Aorta (tissue), 5 donors: ENCODE results near the gene EXOC3L4. TPM values are rescaled to one million over a fixed set of nuclear protein-coding genes. Genes with fewer than 3 reads are reported as not detected.
"Not testable (repeated sequence)": the region's sequence is repeated elsewhere in the genome, so short reads cannot be mapped to it uniquely, and the experiment has no call there.

Experiments used
- ATAC-seq: fragments of 200-7000 bp; cut with Tn5 transposase; one replicate; pipeline ENCODE4 v1.9.1; 2022; ENCODE audit warnings: moderate library complexity; ENCODE audit not compliant: low FRiP score
- DNase-seq, 2 donors: peaks; one replicate each; pipeline ENCODE4 v3.0.0-alpha.2; 2020
- H3K27ac ChIP-seq, 2 donors: one replicate each; pipeline ENCODE4 v1.5.1; 2013; ENCODE audit warnings: low read length in 2 of 2, mild to moderate bottlenecking in 2 of 2, moderate library complexity in 2 of 2, control low read depth in 1 of 2, inconsistent platforms in 1 of 2, low read depth in 1 of 2
- H3K27me3 ChIP-seq, 2 donors: one replicate each; pipeline ENCODE4 v1.6.1; 2013; ENCODE audit warnings: control low read depth in 1 of 2, low read length in 1 of 2, mild to moderate bottlenecking in 1 of 2, moderate library complexity in 1 of 2; ENCODE audit not compliant: insufficient read depth in 2 of 2, control insufficient read depth in 1 of 2
- H3K36me3 ChIP-seq, 2 donors: one replicate each; pipeline ENCODE4 v1.6.1; 2013; ENCODE audit warnings: control low read depth in 1 of 2, low read length in 1 of 2, mild to moderate bottlenecking in 1 of 2; ENCODE audit not compliant: insufficient read depth in 2 of 2, control insufficient read depth in 1 of 2
- H3K4me1 ChIP-seq, 2 donors: one replicate each; pipeline ENCODE4 v1.6.1; 2013; ENCODE audit warnings: low read length in 2 of 2, control low read depth in 1 of 2, mild to moderate bottlenecking in 1 of 2, moderate library complexity in 1 of 2; ENCODE audit not compliant: insufficient read depth in 2 of 2, control insufficient read depth in 1 of 2
- H3K4me3 ChIP-seq, 2 donors: one replicate each; pipeline ENCODE4 v1.5.1; 2013; ENCODE audit warnings: low read length in 2 of 2, control low read depth in 1 of 2, mild to moderate bottlenecking in 1 of 2
- H3K9me3 ChIP-seq: one replicate; pipeline ENCODE4 v1.6.1; 2013; ENCODE audit warnings: mild to moderate bottlenecking, low read length; ENCODE audit not compliant: control insufficient read depth
- WGBS, 2 donors: extraction: QIAGEN DNeasy Blood & Tissue Kit; methylation state at CpG; one replicate each; pipeline ENCODE4 v1.1.7; 2013; 5-methylcytosine and 5-hydroxymethylcytosine counted together
- intact Hi-C, 2 donors: fragments of 100-400 bp; cut with DNase I; formaldehyde crosslinking; loops; one replicate each; pipeline versions ENCODE4 v1.14.2 to v1.15.0; 2022
- polyA plus RNA-seq, 2 donors: library from polyadenylated mRNA; stranded (reverse); fragments of 200-250 nt; gene quantifications; one replicate each; pipeline ENCODE4 v1.2.3, GENCODE V29; 2013
- total RNA-seq, 2 donors: library from RNA; stranded (reverse); fragmentation: NEBNext Ultra II Directional; extraction: Animal tissue kit (Norgen Biotek cat#: 25700); gene quantifications; one replicate each; pipeline ENCODE4 v1.2.1, GENCODE V29; 2021
- donor health status: healthy with polysubstance abuse.
- donor health status: Bipolar disorder and iron deficiency.
- donor health status: DM: no; HTN: no; CAD: no.
- donor health status: DM: no; HTN: no; CAD: no.
- donor health status: DM: yes; HTN: yes; CAD: no.

The EXOC3L4 gene
- total and polyA plus RNA-seq, 4 donors, result 0.68 to 7.4 (median 4.8) TPM; not detected in 1

DNA sequence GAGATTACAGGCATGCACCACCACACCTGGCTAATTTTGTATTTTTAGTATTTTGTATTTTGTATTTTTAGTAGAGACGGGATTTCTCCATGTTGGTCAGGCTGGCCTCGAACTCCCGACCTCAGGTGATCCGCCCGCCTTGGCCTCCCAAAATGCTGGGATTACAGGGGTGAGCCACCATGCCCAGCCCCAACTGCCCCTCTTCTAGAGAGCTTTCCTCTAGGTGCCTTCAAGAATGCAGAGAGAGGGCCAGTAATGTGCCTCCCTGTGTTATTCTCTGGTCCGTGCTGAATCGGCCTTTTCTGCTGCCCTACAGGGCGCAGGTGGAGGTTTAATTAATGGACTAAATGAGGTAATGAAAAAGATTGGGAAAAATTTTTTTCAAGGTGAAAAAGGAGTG is 25.0 kb downstream of the EXOC3L4 start:
- intact Hi-C loops, DNase-seq, H3K9me3 ChIP-seq, H3K36me3 ChIP-seq, H3K27ac ChIP-seq, H3K4me1 ChIP-seq, ATAC-seq, H3K27me3 ChIP-seq, H3K4me3 ChIP-seq: not testable (repeated sequence)
- 93 to 96% methylated on average over 8 of the region's 8 CpGs for WGBS, 2 donors

DNA sequence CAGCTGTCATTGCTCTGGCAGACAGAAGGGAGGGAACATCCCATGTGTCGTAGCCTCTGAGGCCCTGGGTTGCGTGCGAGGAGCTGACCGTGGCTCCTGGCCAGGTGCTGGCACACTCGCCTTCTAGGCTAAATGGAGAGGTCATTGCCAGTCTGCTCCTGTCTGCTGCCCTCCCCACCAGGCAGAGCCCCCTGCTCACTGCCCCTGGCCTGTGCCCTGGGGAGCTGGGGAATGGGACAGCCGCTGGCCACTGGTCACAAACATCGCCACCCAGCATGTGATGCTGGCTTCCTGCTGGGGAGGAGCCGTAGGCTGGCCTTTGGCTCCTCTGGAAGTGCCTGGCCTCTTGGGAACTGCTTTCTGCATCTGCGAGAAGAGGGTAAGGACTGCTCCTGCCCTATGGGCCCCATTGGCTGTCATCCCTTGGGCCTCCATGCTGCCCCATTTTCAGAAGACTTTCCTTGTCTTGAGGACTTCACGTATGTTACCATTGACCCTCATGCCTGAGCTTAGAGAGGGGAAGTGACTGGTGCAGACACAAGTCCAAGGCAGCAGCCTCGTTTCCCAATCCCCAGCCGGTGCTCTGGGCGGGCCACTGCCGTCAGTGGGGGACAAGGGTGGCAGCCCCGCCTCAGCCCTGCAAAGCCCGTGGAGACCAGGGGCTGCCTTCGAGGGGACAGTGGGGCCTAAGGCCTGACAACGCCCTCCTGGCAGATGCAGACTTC is 26.8 kb downstream of the EXOC3L4 start:
- no peak overlapping the region for H3K4me3 ChIP-seq
- H3K36me3 ChIP-seq, result no peaks in the 10 kb centered on the region
- no peaks in the 10 kb centered on the region for H3K9me3 ChIP-seq
- ATAC-seq (peak; percentile 33), DNase-seq (peak in 1 of 2 donors; percentile 83)
- H3K27me3 ChIP-seq, result no peaks in the 10 kb centered on the region
- no peak overlapping the region for H3K27ac ChIP-seq
- intact Hi-C loops, result no loop called here
- no peaks in the 10 kb centered on the region for H3K4me1 ChIP-seq
- WGBS, 2 donors, result 69 to 72% methylated on average over 18 of the region's 18 CpGs

DNA sequence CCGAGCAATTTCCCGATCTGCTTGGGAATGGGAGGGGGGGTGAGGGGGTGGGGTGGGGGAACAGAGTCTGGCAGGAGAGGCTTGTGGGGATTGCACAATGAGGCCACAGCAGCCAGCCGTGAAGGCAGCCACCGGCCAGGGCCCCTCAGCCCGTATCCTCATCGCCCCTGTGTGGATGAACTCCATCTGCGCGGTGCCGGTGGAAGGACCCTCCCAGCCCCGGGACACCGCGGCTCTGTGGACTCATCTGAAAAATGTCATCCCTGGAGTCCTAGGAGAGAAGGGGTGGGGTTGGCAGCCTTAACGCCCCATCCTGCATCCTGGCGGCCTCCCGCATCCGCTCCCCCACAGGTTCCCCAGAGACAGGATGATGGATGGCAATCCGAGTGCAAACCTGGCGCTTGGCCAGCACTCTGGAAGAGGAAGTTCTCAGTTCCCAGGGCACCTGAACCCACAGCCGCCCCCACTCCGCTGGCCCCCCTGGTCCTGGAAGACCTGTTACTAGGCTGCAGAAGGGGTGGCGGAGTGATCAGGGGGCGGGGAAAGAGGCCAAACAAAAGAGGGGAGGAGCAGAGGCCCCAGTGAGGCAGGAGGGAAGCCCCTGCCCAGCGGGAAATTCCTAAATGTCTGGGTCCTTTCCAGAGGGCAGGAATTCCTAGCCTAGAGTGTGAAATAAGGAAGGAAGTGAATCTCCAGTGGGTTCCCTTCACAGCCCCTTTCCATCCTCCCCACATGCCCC is 27.5 kb downstream of the EXOC3L4 start:
- no peaks in the 10 kb centered on the region for H3K9me3 ChIP-seq
- 11 to 12% methylated on average over 22 to 23 of the region's 23 CpGs for WGBS, 2 donors
- H3K4me3 ChIP-seq, result no peak overlapping the region
- H3K4me1 ChIP-seq, result no peaks in the 10 kb centered on the region
- DNase-seq (peak; percentile 90 to 93), ATAC-seq (peak; percentile 63)
- no peak overlapping the region for H3K27ac ChIP-seq
- intact Hi-C loops, result no loop called here
- no peaks in the 10 kb centered on the region for H3K27me3 ChIP-seq
- no peaks in the 10 kb centered on the region for H3K36me3 ChIP-seq

DNA sequence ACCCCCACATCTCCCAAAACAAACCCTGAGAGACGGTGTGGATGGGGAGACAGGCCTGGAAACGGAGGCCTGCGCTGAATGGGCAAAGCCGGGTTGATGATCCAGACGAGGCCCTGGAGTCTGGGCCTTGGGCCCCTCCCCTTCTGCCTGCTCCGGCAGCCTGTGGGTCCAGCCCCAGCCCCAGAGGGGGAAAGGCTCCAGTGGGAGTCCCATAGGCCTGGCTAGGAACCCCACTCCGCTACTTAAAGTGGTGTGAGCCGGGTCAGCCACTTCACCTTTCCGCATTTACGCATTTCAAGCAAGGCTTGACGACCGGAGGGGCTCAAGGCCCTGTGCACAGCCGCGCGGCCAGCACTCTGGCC is 28.0 kb downstream of the EXOC3L4 start:
- no peaks in the 10 kb centered on the region for H3K4me1 ChIP-seq
- no peaks in the 10 kb centered on the region for H3K9me3 ChIP-seq
- no peak overlapping the region for H3K27ac ChIP-seq
- ATAC-seq, result peak; percentile 5
- H3K4me3 ChIP-seq, result no peak overlapping the region
- 50 to 55% methylated on average over 15 of the region's 15 CpGs for WGBS, 2 donors
- H3K36me3 ChIP-seq, result no peaks in the 10 kb centered on the region
- intact Hi-C loops, result no loop called here
- no peaks in the 10 kb centered on the region for H3K27me3 ChIP-seq
- no peak for DNase-seq

DNA sequence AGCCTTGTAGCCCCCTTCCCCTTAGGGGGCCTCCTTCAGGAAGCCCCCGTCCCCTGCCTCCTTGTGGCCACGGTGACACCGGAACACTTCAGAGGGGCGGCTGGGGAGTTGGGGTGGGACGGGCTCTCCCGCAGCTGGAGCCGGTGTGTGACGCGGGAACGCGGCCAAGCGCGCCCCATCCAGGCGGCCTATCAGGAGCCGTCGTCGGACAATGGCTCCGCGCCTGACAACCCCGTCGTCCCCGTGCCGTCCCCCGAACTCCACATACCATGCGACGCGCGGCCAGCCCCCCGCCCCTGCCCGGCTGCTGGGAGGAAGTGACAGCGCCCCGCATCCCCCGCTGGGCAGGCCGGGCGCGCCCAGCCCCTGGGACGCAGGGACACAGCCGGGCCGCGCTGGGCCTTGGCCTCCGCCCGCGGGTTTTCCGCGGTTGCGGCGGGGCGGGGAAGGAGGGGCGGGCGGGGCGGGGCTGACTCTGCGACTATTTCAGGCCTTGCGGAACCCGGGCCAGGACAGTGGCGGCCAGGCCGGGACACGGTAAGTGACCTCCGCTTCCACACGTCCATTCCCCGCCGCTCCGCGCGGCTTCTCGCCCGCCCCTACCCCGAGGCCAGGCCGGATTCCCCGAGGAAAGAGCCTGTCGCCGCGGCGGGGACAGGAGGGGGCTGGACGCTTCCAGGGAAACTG is 28.6 kb downstream of the EXOC3L4 start, which contains the start of gene TNFAIP2:
TSS of gene TNFAIP2 (plus strand) at position 515 of the 687 bp plus-strand sequence. CDS start 2,997 bp downstream, outside the sequence.
- intact Hi-C loops, result no loop called here
- no peak within 1 kb of the TSS for H3K27ac ChIP-seq
- no peaks in the 10 kb centered on the region for H3K36me3 ChIP-seq
- no peaks in the 10 kb centered on the region for H3K27me3 ChIP-seq
- ATAC-seq, result peak; percentile 58
- peak; percentile 82 to 91 for DNase-seq
- H3K4me3 ChIP-seq, result peak within 1 kb of the TSS; percentile 28
- no peaks in the 10 kb centered on the region for H3K4me1 ChIP-seq
- 3 to 4% methylated on average over 49 to 74 of the region's 74 CpGs for WGBS, 2 donors
- no peaks in the 10 kb centered on the region for H3K9me3 ChIP-seq

DNA sequence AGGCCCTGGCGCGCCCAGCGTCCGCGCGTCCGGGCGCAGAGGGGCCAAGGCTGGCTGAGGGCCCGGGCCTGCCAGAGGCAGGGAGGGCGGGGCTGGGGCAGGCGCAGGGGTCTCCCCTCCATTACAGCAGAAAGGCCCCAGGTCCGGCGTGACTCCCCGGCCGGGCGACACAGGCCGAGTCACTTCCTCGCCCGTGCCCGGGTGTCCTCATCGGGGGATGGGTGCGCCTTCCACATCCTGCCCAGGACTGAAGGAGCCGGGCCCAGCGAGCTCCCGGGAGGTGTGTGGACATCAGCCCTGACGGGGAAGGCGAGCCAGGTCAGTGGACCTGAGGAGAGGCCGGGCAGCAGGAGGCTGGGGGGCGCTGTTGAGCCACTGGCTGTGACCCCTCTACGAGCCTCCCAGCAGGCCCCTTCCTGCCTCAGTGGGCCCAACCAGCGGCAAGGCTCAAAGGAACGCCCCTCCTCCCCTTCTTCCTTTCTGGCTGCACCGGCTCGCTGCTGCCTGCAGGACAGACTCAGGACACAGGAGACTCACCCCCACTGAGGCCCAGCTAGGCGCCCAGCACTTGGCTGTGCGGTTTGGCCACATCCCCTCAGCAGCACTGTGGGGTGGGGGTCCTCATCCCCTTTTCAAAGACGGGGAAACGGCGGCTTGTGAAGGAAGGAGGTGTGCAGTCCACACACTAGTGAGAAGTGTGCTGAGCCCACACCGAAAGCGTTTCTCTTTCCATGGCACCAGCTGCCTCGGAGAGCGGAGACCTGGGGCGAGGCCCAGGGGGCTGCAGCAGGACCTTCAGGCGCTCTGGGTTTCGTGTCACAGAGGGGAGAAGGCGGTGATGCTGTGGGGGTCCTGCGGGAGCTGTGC is 29.3 kb downstream of the EXOC3L4 start:
- no peaks in the 10 kb centered on the region for H3K4me1 ChIP-seq

DNA sequence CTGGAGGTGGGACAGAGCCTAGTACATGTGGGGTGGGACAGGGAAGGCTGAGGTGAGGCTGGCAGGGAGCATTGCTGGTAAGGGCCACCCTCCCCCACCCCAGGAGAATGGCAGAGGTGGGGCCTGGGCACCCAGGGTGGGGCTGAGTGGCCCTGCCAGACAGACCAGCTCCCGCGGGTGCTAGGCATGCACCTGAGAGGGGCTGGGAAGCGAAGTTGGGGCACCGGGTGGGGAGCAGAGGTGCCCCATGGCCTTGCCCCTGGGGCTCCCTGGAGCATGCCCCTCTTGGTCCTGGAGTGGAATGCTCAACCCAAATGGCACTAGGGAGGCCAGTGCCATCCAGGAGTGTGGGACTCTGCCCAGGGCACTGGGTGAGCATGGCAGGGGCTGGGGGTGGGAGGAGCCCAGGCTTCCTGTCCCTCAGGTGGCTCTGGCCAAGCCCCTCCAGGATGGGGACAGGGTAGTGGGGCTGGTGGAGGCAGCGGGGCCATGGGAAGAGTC is 30.0 kb downstream of the EXOC3L4 start:
- intact Hi-C loops, result no loop called here
- Histone ChIP-seq H3K27me3 (no peaks in the 10 kb centered on the region), H3K4me3 (no peak overlapping the region), H3K36me3 (no peaks in the 10 kb centered on the region), H3K9me3 (no peaks in the 10 kb centered on the region), H3K27ac (no peak overlapping the region), H3K4me1 (no peaks in the 10 kb centered on the region)
- no peak for ATAC-seq
- 94 to 98% methylated on average over 4 to 5 of the region's 5 CpGs for WGBS, 2 donors
- DNase-seq, result peak in 1 of 2 donors; percentile 57

More for the DNA sequence above, 29.3 kb downstream of the EXOC3L4 start:
- Histone ChIP-seq H3K36me3 (no peaks in the 10 kb centered on the region), H3K27me3 (no peaks in the 10 kb centered on the region), H3K27ac (no peak overlapping the region), H3K4me3 (peak overlapping the region; percentile 28), H3K9me3 (no peaks in the 10 kb centered on the region)
- DNase-seq (peak; percentile 76 to 87), ATAC-seq (no peak)
- intact Hi-C loops, result no loop called here
- 29 to 31% methylated on average over 42 to 48 of the region's 48 CpGs for WGBS, 2 donors
